ENCODE measurements around the gene CDC42SE1. TPM values are rescaled to one million over a fixed set of nuclear protein-coding genes. Genes with fewer than 3 reads are reported as not detected.

The CDC42SE1 gene
- total and polyA plus RNA-seq, 9 of the 15 experiments (the other 6 are each of a cell fraction or from before 2014, with no cell fraction given), result 78.1 to 189 (median 114) TPM

- TF ChIP-seq ZNF589 (CRISPR knock-in tag; IDR thresholded peaks at IDR 0.05; ENCODE audit: low read depth) (peak; percentile 43; the same call in 1 of the 2 replicates), EZH2 (IDR thresholded peaks at IDR 0.05; ENCODE audit: borderline replicate concordance, low read depth, low read length) (no peak), MAFK (IDR thresholded peaks at IDR 0.05; ENCODE audit: low read length) (peak; percentile 16; the same call in 1 of the 2 replicates), HLTF (IDR thresholded peaks at IDR 0.05) (no peak), KLF13 (tag; IDR thresholded peaks at IDR 0.05; ENCODE audit: borderline replicate concordance, low read depth) (no peak), BACH1 (tag; IDR thresholded peaks at IDR 0.05) (no peak), NFXL1 (CRISPR knock-in tag; IDR thresholded peaks at IDR 0.05) (no peak), SRSF7 (optimal IDR thresholded peaks at IDR 0.05; ENCODE audit: low read depth, low read length) (no peak), HES1 (IDR thresholded peaks at IDR 0.05; ENCODE audit: low read depth) (no peak), NCOA6 (IDR thresholded peaks at IDR 0.05) (no peak), SIRT6 (IDR thresholded peaks at IDR 0.05; ENCODE audit: low read depth, low read length) (no peak), ATF3 (IDR thresholded peaks at IDR 0.05) (peak; percentile 98), ATF3 (CRISPR knock-in tag; conservative IDR thresholded peaks at IDR 0.05) (no peak), RBM17 (IDR thresholded peaks at IDR 0.05; ENCODE audit: borderline replicate concordance, low read depth, low read length) (no peak), EP300 (IDR thresholded peaks at IDR 0.05; ENCODE audit: low read length) (peak; percentile 84), ETS2 (tag; IDR thresholded peaks at IDR 0.05; ENCODE audit: borderline replicate concordance, poor library complexity, severe bottlenecking) (no peak), GABPB1 (CRISPR knock-in tag; IDR thresholded peaks at IDR 0.05) (no peak; the same call in 1 of the 2 replicates), CEBPB (tag; IDR thresholded peaks at IDR 0.05) (peak; percentile 88), SRF (CRISPR knock-in tag; IDR thresholded peaks at IDR 0.05) (no peak), SPI1 (IDR thresholded peaks at IDR 0.05; ENCODE audit: borderline replicate concordance, low read depth, low read length) (0 out of 2 replicates have a peak, but pooled peaks have one; percentile 16), ZHX1 (conservative IDR thresholded peaks at IDR 0.05; ENCODE audit: low read length) (no peak), SREBF1 (IDR thresholded peaks at IDR 0.05; ENCODE audit: borderline replicate concordance, low read depth, low read length) (no peak), ZC3H11A (IDR thresholded peaks at IDR 0.05; ENCODE audit: low read depth, low read length) (no peak), HNRNPH1 (optimal IDR thresholded peaks at IDR 0.05; ENCODE audit: low read depth, low read length) (no peak), MXD1 (CRISPR knock-in tag; IDR thresholded peaks at IDR 0.05; ENCODE audit: borderline replicate concordance, poor library complexity, severe bottlenecking) (no peak), PYGO2 (tag; IDR thresholded peaks at IDR 0.05) (no peak)
These were observed 4.4 kb downstream of the CDC42SE1 start (continued) for GRCh38 chr1:151054971-151055547.

All from K562 (cell line).